HEK293T (cell line): Measurements from ENCODE around the gene STAG1.

Experiments
- CTCF ChIA-PET: fragments of 350-600 bp; formaldehyde crosslinking; extraction: SDS; loops from one replicate; lab custom pipeline; 2021; ENCODE audit warnings: antibody characterized with exemption, inconsistent platforms; lab: Yijun Ruan, JAX
- POLR2A ChIA-PET: fragments of 350-600 bp; formaldehyde crosslinking; extraction: SDS; loops from one replicate; lab custom pipeline; 2020; ENCODE audit warnings: antibody characterized with exemption, inconsistent platforms; lab: Yijun Ruan, JAX
- DNase-seq: peaks from one replicate; pipeline ENCODE4 v3.0.0; 2012; ENCODE audit warnings: mixed read lengths; ENCODE audit errors: extremely low spot score
- ARNT ChIP-seq: fragments of 450-650 bp; IDR thresholded peaks from 2 replicates; pipeline ENCODE4 v1.6.1; 2017; ENCODE audit warnings: mild to moderate bottlenecking
- BHLHE40 ChIP-seq: fragments of 450-650 bp; IDR thresholded peaks from 2 replicates; pipeline ENCODE4 v1.6.1; 2016; ENCODE audit warnings: mild to moderate bottlenecking, moderate library complexity, borderline replicate concordance
- CTBP1 ChIP-seq: fragments of 450-650 bp; IDR thresholded peaks from 2 replicates; pipeline ENCODE4 v1.6.1; 2016; ENCODE audit warnings: borderline replicate concordance
- ELF4 ChIP-seq: fragments of 450-650 bp; IDR thresholded peaks from 2 replicates; pipeline ENCODE4 v1.6.1; 2017; ENCODE audit warnings: antibody characterized with exemption
- FOXA1 ChIP-seq: fragments of 450-650 bp; IDR thresholded peaks from 2 replicates; pipeline ENCODE4 v1.6.1; 2016; ENCODE audit warnings: mild to moderate bottlenecking
- FOXK2 ChIP-seq: fragments of 450-650 bp; IDR thresholded peaks from 2 replicates; pipeline ENCODE4 v1.6.1; 2016; ENCODE audit warnings: mild to moderate bottlenecking
- FOXM1 ChIP-seq: fragments of 450-650 bp; IDR thresholded peaks from 2 replicates; pipeline ENCODE4 v1.6.1; 2017; ENCODE audit warnings: mild to moderate bottlenecking, borderline replicate concordance
- HDGF ChIP-seq: fragments of 450-650 bp; IDR thresholded peaks from 2 replicates; pipeline ENCODE4 v1.6.1; 2017; ENCODE audit warnings: antibody characterized with exemption, borderline replicate concordance
- L3MBTL2 ChIP-seq: fragments of 450-650 bp; conservative IDR thresholded peaks from 2 replicates; pipeline ENCODE4 v1.6.1; 2016; ENCODE audit warnings: mild to moderate bottlenecking
- LEF1 ChIP-seq: fragments of 450-650 bp; IDR thresholded peaks from 2 replicates; pipeline ENCODE4 v1.6.1; 2017; ENCODE audit warnings: mild to moderate bottlenecking, borderline replicate concordance
- NFRKB ChIP-seq: fragments of 450-650 bp; IDR thresholded peaks from 2 replicates; pipeline ENCODE4 v1.6.1; 2016; ENCODE audit warnings: mild to moderate bottlenecking, moderate library complexity
- SP1 ChIP-seq: fragments of 450-650 bp; IDR thresholded peaks from 2 replicates; pipeline ENCODE4 v1.6.1; 2017
- SUZ12 ChIP-seq: fragments of 450-650 bp; IDR thresholded peaks from 2 replicates; pipeline ENCODE4 v1.6.1; 2016; ENCODE audit warnings: mild to moderate bottlenecking
- TARDBP ChIP-seq: fragments of 450-650 bp; IDR thresholded peaks from 2 replicates; pipeline ENCODE4 v1.6.1; 2016
- ZNF384 ChIP-seq: fragments of 450-650 bp; IDR thresholded peaks from 2 replicates; pipeline ENCODE4 v1.6.1; 2016
- TF ChIP-seq, protein P1 (sequence below): fragments of 450-650 bp; IDR thresholded peaks from 2 replicates; pipeline ENCODE4 v1.6.1; 2016

Gene STAG1

DNA sequence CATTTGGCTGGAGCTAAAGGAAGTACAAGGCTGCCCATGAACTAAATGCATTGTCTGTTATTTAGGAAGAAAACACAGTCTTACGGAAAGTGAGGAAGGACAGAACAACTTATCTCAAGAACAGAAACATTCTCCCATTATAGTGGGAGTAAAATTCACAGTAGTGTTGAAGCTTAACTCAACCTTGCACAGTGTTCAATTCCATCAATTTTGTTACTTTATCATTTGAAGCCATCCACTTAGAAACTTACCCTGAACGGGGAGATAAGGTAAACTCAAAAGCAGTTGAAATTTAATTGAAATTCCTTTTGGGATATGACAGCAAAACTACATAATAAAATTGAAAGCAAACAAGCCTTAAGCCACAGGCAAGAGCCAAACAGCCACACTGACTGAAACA lies 315.1 kb downstream of the STAG1 start:
- CTCF ChIA-PET = no interaction called here
- TF ChIP-seq FOXK2 (no peak), CTBP1 (no peak), TARDBP (no peak), BHLHE40 (no peak)
- POLR2A ChIA-PET = no interaction called here
- DNase-seq = no peak

- CTCF ChIA-PET = no interaction called here
- TF ChIP-seq FOXM1 = no peak
- TF ChIP-seq NFRKB = no peak
- TF ChIP-seq L3MBTL2 = no peak
- no peak for TF ChIP-seq CTBP1
- POLR2A ChIA-PET = no interaction called here
- DNase-seq = no peak
Measured at GRCh38 chr3:136434429-136434828, 317.7 kb downstream of the STAG1 start.

GRCh38 chr3:136432685-136433084 lies 319.5 kb downstream of the STAG1 start:
- no peak for TF ChIP-seq ELF4
- no peak for TF ChIP-seq TARDBP
- TF ChIP-seq ZNF384 = no peak
- TF ChIP-seq SP1 = no peak
- no peak for TF ChIP-seq HDGF
- no peak for DNase-seq
- ChIA-PET POLR2A (no interaction called here), CTCF (no interaction called here)

GRCh38 chr3:136428167-136428566 lies 324.0 kb downstream of the STAG1 start:
- CTCF ChIA-PET = no interaction called here

DNA sequence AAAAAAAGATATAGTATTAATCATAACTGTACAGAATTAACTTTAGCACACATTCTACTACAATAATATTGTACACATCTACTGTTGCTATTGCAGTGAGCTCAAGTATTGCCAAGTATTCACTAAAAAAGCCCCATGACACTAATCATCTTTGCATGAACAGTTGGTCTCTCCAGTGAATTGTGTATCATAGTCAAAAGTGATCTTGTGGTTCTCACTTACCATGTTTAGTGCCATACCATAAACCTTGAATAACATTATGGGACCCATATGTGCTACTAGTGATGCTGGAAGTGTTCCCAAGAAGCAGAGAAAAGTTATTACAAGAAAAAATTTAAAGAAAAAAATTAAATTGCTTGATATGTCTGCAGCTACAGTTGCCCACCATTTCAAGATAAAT lies 324.9 kb downstream of the STAG1 start:
- CTCF ChIA-PET = no interaction called here
- TF ChIP-seq SP1 (no peak), LEF1 (no peak), FOXK2 (no peak), NFRKB (no peak), BHLHE40 (no peak), ELF4 (no peak), FOXM1 (no peak), ARNT (no peak), FOXA1 (no peak), SUZ12 (no peak), ZNF384 (no peak), L3MBTL2 (no peak), CTBP1 (no peak), HDGF (no peak), TARDBP (no peak)
- TF ChIP-seq, protein P1, sequence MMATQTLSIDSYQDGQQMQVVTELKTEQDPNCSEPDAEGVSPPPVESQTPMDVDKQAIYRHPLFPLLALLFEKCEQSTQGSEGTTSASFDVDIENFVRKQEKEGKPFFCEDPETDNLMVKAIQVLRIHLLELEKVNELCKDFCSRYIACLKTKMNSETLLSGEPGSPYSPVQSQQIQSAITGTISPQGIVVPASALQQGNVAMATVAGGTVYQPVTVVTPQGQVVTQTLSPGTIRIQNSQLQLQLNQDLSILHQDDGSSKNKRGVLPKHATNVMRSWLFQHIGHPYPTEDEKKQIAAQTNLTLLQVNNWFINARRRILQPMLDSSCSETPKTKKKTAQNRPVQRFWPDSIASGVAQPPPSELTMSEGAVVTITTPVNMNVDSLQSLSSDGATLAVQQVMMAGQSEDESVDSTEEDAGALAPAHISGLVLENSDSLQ = no peak
- no peak for DNase-seq
- POLR2A ChIA-PET = no interaction called here

More at GRCh38 chr3:136428167-136428566, 324.0 kb downstream of the STAG1 start:
- no peak for DNase-seq
- TF ChIP-seq ZNF384 (no peak), ARNT (no peak), FOXA1 (no peak), HDGF (no peak), SP1 (no peak), FOXM1 (no peak), CTBP1 (no peak)
- TF ChIP-seq, protein P1 = peak; percentile 31; the same call in 1 of the 2 replicates
- POLR2A ChIA-PET = no interaction called here

DNA sequence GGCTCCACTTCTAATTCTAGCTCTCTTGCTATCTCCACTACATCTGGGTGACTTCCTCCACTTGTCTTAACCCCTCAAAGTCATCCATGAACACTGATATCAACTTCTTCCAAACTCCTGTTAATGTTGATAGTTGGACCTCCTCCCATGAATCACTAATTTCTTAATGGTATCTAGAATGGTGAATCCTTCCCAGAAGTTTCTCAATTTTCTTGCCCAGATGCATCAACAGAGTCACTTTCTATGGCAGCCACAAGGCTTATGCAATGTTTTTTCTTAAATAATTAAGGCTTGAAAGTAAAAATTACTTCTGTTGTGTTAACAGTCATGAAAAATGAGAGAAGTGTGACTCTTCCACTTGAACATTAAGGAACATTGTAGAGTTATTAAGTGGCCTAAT lies 337.7 kb downstream of the STAG1 start:
- POLR2A ChIA-PET = no interaction called here

DNA sequence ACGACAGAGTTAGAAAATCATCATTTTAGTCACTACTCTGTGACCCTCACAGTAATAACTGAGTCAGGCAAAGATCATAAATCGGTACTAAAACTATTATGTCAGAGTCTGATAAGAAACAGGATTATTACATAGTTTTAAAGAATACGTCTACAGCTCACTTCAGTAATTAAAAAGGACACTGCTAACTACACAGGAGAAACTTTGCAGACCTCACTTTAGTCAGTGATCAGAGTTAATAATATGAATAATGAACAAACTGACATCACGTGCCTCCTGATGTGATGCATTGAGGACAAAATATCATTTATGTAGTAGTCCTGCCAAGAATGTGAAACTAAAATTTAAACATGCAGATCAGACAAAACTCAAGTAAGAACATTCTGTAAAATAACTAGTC lies 339.9 kb downstream of the STAG1 start:
- CTCF ChIA-PET = no interaction called here
- no peak for DNase-seq
- POLR2A ChIA-PET = no interaction called here
- TF ChIP-seq FOXK2 = no peak
- no peak for TF ChIP-seq CTBP1
- TF ChIP-seq FOXA1 = no peak
- no peak for TF ChIP-seq TARDBP
- no peak for TF ChIP-seq ELF4
- no peak for TF ChIP-seq L3MBTL2
- TF ChIP-seq SP1 = no peak
- TF ChIP-seq ARNT = no peak
- TF ChIP-seq, protein P1 = no peak
- no peak for TF ChIP-seq ZNF384
- no peak for TF ChIP-seq HDGF
- no peak for TF ChIP-seq BHLHE40

More for the DNA sequence above, 337.7 kb downstream of the STAG1 start:
- no peak for DNase-seq
- CTCF ChIA-PET = no interaction called here
- no peak for TF ChIP-seq HDGF
- TF ChIP-seq ELF4 = no peak
- no peak for TF ChIP-seq LEF1
- TF ChIP-seq FOXA1 = no peak
- TF ChIP-seq, protein P1 = no peak
- no peak for TF ChIP-seq SUZ12
- TF ChIP-seq CTBP1 = no peak
- no peak for TF ChIP-seq SP1
- TF ChIP-seq FOXK2 = no peak
- TF ChIP-seq ARNT = no peak
- no peak for TF ChIP-seq NFRKB
- TF ChIP-seq TARDBP = no peak
- TF ChIP-seq L3MBTL2 = no peak
